Naive B cell (primary cell): ENCODE measurements around the gene SMG1. TPM values are rescaled to one million over a fixed set of nuclear protein-coding genes. Genes with fewer than 3 reads are reported as not detected.
"Not testable (repeated sequence)": the region's sequence is repeated elsewhere in the genome, so short reads cannot be mapped to it uniquely, and the experiment has no call there.

Source experiments
- ATAC-seq, 2 donors: fragments of 150-1000 bp; cut with Tn5 transposase; 2 replicates each; pipeline ENCODE4 v1.10.0; 2021; ENCODE audit warnings: low read depth in 2 of 2, mild to moderate bottlenecking in 2 of 2, moderate library complexity in 2 of 2
- DNase-seq: peaks from one replicate; pipeline ENCODE4 v3.0.0; 2022
- H3K27ac Mint-ChIP-seq, 6 donors: one replicate each; pipeline ENCODE4 v1.8.0; 2020 to 2022; ENCODE audit warnings: mild to moderate bottlenecking in 6 of 6, mixed read lengths in 6 of 6, moderate library complexity in 5 of 6, inconsistent platforms in 2 of 6
- H3K27me3 Mint-ChIP-seq, 3 donors: one replicate each; pipeline ENCODE4 v1.8.0; 2021 to 2022; ENCODE audit warnings: mixed read lengths in 3 of 3, mild to moderate bottlenecking in 1 of 3
- H3K36me3 Mint-ChIP-seq, 2 donors: one replicate each; pipeline ENCODE4 v1.8.0; 2020 to 2022; ENCODE audit warnings: mixed read lengths in 2 of 2, inconsistent platforms in 1 of 2, mild to moderate bottlenecking in 1 of 2
- H3K4me1 Mint-ChIP-seq, 3 donors: one replicate each; pipeline ENCODE4 v1.8.0; 2020 to 2022; ENCODE audit warnings: mixed read lengths in 3 of 3, inconsistent platforms in 1 of 3, mild to moderate bottlenecking in 1 of 3, moderate library complexity in 1 of 3
- H3K4me3 Mint-ChIP-seq, 8 donors: one replicate each; pipeline ENCODE4 v1.8.0; 2020 to 2022; ENCODE audit warnings: mild to moderate bottlenecking in 8 of 8, mixed read lengths in 8 of 8, moderate library complexity in 8 of 8, inconsistent platforms in 2 of 8
- H3K9me3 Mint-ChIP-seq, 7 donors: one replicate each; pipeline ENCODE4 v1.8.0; 2020 to 2022; ENCODE audit warnings: mixed read lengths in 7 of 7, mild to moderate bottlenecking in 5 of 7, inconsistent platforms in 2 of 7, moderate library complexity in 1 of 7
- polyA plus RNA-seq, 6 donors: library from polyadenylated mRNA; unstranded; fragments of 300-500 nt; fragmentation: Illumina TruSeq; gene quantifications; one replicate each; pipeline ENCODE4 v1.2.3, GENCODE V29; 2021; ENCODE audit warnings: low read depth in 6 of 6

Gene SMG1
- 10 to 100 TPM; 13.4 to 28.7 (median 19.5) TPM for polyA plus RNA-seq

- not testable (repeated sequence) for H3K27me3 Mint-ChIP-seq, H3K36me3 Mint-ChIP-seq, H3K9me3 Mint-ChIP-seq
- ATAC-seq, result peak; percentile 78 to 79
- Mint-ChIP-seq H3K4me1 (peaks cover 22 to 35% (median 29%) of the 10 kb centered on the region in 3 donors), H3K27ac (peak within 1 kb of the TSS; percentile 95 to 99 (median 97)), H3K4me3 (peak within 1 kb of the TSS; percentile 88 to 95 (median 94))
- peak; percentile 93 for DNase-seq
Measured at GRCh38 chr16:18925986-18926865, at the start of gene SMG1. Gene SMG1 (minus strand): TSS chr16:18926408. CDS start chr16:18926041, 367 bp downstream.

- no peak for ATAC-seq
- Mint-ChIP-seq H3K4me3 (no peak overlapping the region), H3K4me1 (no peaks in the 10 kb centered on the region)
Measured at GRCh38 chr16:18975109-18975508, 48.9 kb upstream of the SMG1 start.

GRCh38 chr16:18969855-18970240 is 43.6 kb upstream of the SMG1 start:
- no peak for ATAC-seq
- DNase-seq, result no peak
- H3K27me3 Mint-ChIP-seq, result peaks cover 0 to 5% (median 0%) of the 10 kb centered on the region in 3 donors
- no peak overlapping the region for H3K27ac Mint-ChIP-seq
- H3K36me3 Mint-ChIP-seq, result no peaks in the 10 kb centered on the region
- H3K9me3 Mint-ChIP-seq, result peaks cover 0 to 2% (median 0%) of the 10 kb centered on the region in 7 donors
- H3K4me3 Mint-ChIP-seq, result no peak overlapping the region
- H3K4me1 Mint-ChIP-seq, result peaks cover 4 to 6% (median 6%) of the 10 kb centered on the region in 3 donors

More at GRCh38 chr16:18975109-18975508, 48.9 kb upstream of the SMG1 start:
- Mint-ChIP-seq H3K27me3 (peaks cover 28 to 34% (median 30%) of the 10 kb centered on the region in 3 donors), H3K27ac (no peak overlapping the region), H3K9me3 (peaks cover 0 to 2% (median 0%) of the 10 kb centered on the region in 7 donors), H3K36me3 (peaks cover 0 to 3% of the 10 kb centered on the region in 2 donors)
- DNase-seq, result no peak

GRCh38 chr16:18969050-18969854 is 43.0 kb upstream of the SMG1 start:
- H3K27ac Mint-ChIP-seq, result peak overlapping the region in 1 of 6 donors; percentile 34
- peak; percentile 50 for DNase-seq
- peaks cover 0 to 5% (median 0%) of the 10 kb centered on the region in 3 donors for H3K27me3 Mint-ChIP-seq

GRCh38 chr16:18966791-18967190 is 40.6 kb upstream of the SMG1 start:
- no peak for ATAC-seq
- no peak overlapping the region for H3K4me3 Mint-ChIP-seq

More at GRCh38 chr16:18969050-18969854, 43.0 kb upstream of the SMG1 start:
- peak; percentile 68 to 77 for ATAC-seq
- peaks cover 0 to 2% (median 0%) of the 10 kb centered on the region in 7 donors for H3K9me3 Mint-ChIP-seq
- peak overlapping the region in 6 of 8 donors; percentile 23 to 76 (median 46) for H3K4me3 Mint-ChIP-seq
- H3K36me3 Mint-ChIP-seq, result no peaks in the 10 kb centered on the region
- peaks cover 4 to 6% (median 6%) of the 10 kb centered on the region in 3 donors for H3K4me1 Mint-ChIP-seq

GRCh38 chr16:18965555-18965954 is 39.3 kb upstream of the SMG1 start:
- Mint-ChIP-seq H3K9me3 (no peaks in the 10 kb centered on the region), H3K4me3 (no peak overlapping the region), H3K27ac (no peak overlapping the region), H3K36me3 (no peaks in the 10 kb centered on the region), H3K27me3 (peaks cover 0 to 8% (median 5%) of the 10 kb centered on the region in 3 donors), H3K4me1 (peaks cover 4 to 6% (median 6%) of the 10 kb centered on the region in 3 donors)
- no peak for ATAC-seq
- DNase-seq, result no peak

More at GRCh38 chr16:18966791-18967190, 40.6 kb upstream of the SMG1 start:
- H3K9me3 Mint-ChIP-seq, result no peaks in the 10 kb centered on the region
- peaks cover 4 to 6% (median 6%) of the 10 kb centered on the region in 3 donors for H3K4me1 Mint-ChIP-seq
- H3K27me3 Mint-ChIP-seq, result peaks cover 0 to 8% (median 5%) of the 10 kb centered on the region in 3 donors
- no peak overlapping the region for H3K27ac Mint-ChIP-seq
- DNase-seq, result no peak
- no peaks in the 10 kb centered on the region for H3K36me3 Mint-ChIP-seq

- Mint-ChIP-seq H3K4me3 (no peak overlapping the region), H3K36me3 (no peaks in the 10 kb centered on the region), H3K4me1 (peaks cover 0 to 6% (median 0%) of the 10 kb centered on the region in 3 donors), H3K9me3 (no peaks in the 10 kb centered on the region), H3K27ac (peak overlapping the region in 1 of 6 donors; percentile 88), H3K27me3 (peaks cover 0 to 17% (median 0%) of the 10 kb centered on the region in 3 donors)
- ATAC-seq, result no peak
- DNase-seq, result no peak
Measured at GRCh38 chr16:18959031-18959505, 32.9 kb upstream of the SMG1 start.

GRCh38 chr16:18958621-18959029 is 32.4 kb upstream of the SMG1 start:
- DNase-seq (no peak), ATAC-seq (no peak)
- peaks cover 0 to 17% (median 0%) of the 10 kb centered on the region in 3 donors for H3K27me3 Mint-ChIP-seq
- no peak overlapping the region for H3K27ac Mint-ChIP-seq
- peaks cover 0 to 6% (median 0%) of the 10 kb centered on the region in 3 donors for H3K4me1 Mint-ChIP-seq
- H3K4me3 Mint-ChIP-seq, result no peak overlapping the region
- H3K36me3 Mint-ChIP-seq, result no peaks in the 10 kb centered on the region
- H3K9me3 Mint-ChIP-seq, result no peaks in the 10 kb centered on the region

- Mint-ChIP-seq H3K4me3 (peak overlapping the region in 7 of 8 donors; percentile 67 to 86 (median 77)), H3K27ac (peak overlapping the region in 1 of 6 donors; percentile 76)
- not testable (repeated sequence) for H3K27me3 Mint-ChIP-seq, DNase-seq, H3K9me3 Mint-ChIP-seq, H3K4me1 Mint-ChIP-seq, H3K36me3 Mint-ChIP-seq, ATAC-seq
Measured at GRCh38 chr16:18956658-18957241, 30.5 kb upstream of the SMG1 start.

GRCh38 chr16:18955874-18956580 is 29.8 kb upstream of the SMG1 start:
- peak overlapping the region in 2 of 6 donors; percentile 13 to 76 for H3K27ac Mint-ChIP-seq
- ATAC-seq, result peak; percentile 92 to 94
- not testable (repeated sequence) for DNase-seq, H3K4me1 Mint-ChIP-seq, H3K36me3 Mint-ChIP-seq, H3K27me3 Mint-ChIP-seq, H3K9me3 Mint-ChIP-seq
- peak overlapping the region in 7 of 8 donors; percentile 67 to 86 (median 77) for H3K4me3 Mint-ChIP-seq

- Mint-ChIP-seq H3K27me3 (peaks cover 0 to 8% (median 0%) of the 10 kb centered on the region in 3 donors), H3K4me1 (peaks cover 0 to 6% (median 0%) of the 10 kb centered on the region in 3 donors), H3K36me3 (no peaks in the 10 kb centered on the region), H3K9me3 (no peaks in the 10 kb centered on the region), H3K27ac (peak overlapping the region in 1 of 6 donors; percentile 44), H3K4me3 (no peak overlapping the region)
- no peak for DNase-seq
- no peak for ATAC-seq
Measured at GRCh38 chr16:18953547-18953946, 27.3 kb upstream of the SMG1 start.

- H3K9me3 Mint-ChIP-seq, result no peaks in the 10 kb centered on the region
- no peak overlapping the region for H3K4me3 Mint-ChIP-seq
- no peak for ATAC-seq
- peaks cover 0 to 8% (median 0%) of the 10 kb centered on the region in 3 donors for H3K27me3 Mint-ChIP-seq
- no peak for DNase-seq
- peaks cover 3 to 13% (median 12%) of the 10 kb centered on the region in 3 donors for H3K4me1 Mint-ChIP-seq
- H3K27ac Mint-ChIP-seq, result no peak overlapping the region
- no peaks in the 10 kb centered on the region for H3K36me3 Mint-ChIP-seq
Measured at GRCh38 chr16:18950469-18951185, 24.4 kb upstream of the SMG1 start.
